SKM-1 (cell line): Measurements from ENCODE around the gene ZNF76.

ENCODE experiments used
- DNase-seq: peaks from one replicate; lab custom pipeline; 2025; ENCODE audit not compliant: unreplicated experiment; lab: John Stamatoyannopoulos, UW

The ZNF76 gene

DNA sequence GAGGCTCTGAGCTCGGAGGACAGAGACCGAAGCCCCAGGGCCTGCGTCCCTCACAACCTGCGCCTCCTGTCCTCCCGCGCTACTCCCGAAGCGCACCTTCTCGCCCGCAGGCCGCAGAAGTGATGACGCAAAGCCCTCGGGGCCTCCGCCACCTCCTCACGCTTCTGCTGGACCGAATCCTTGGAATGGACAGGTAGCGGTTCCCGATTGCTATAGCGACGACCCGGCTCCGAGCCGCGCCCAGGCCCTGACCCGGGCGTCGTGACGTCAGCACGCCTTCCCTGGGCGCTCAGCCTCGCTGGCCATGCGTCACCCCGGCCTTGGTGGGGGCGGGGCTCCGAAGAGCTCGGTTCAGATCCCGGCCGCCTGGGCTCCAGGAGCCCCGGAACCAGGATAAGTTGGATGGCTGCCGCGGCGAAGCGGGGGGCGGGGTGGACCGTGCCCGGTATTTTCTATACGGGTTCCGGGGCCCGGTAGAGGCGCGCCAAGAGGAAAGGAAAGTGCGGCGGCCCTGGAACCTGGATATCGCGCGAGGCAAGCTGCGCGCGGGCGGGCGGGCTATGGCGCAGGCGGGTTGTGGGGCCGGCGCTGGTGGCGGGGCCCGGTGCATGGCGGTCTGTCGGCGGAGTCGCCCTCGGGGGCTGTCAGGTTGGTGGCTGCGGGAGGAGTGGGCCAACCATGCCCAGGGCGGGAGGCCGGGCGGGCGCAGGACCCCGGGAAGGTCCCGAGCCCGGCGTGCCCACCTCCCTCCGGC, at the start of gene ZNF76:
Gene ZNF76 (plus strand): TSS at position 542 of the 754 bp plus-strand sequence. CDS start 21,417 bp downstream, outside the sequence.
- peak; percentile 81 for DNase-seq

DNA sequence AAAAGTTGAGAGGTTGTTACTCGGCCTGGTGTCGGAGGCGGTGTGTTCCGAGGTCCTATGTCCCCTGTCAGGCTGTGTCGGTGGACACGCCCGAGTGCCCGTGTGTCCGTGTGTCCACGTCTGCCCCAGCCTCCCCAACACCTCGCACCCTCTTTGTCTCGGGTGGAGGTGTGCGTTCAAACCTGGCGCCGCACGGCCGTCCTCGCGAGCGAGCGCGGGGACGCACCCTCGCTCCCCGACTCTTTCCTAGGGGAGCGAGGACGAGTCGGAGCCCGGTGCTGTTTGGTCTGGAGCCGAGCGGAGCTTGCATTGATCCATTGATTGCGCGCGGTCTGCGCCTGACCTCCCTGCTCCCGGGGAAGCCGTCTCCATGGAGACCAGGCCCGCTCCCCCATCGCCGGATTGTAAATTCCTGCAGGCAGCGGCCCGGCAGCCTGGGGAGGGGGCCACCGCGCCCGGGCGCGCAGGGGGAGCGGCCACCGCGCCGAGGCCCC, 46.2 kb upstream of the ZNF76 start:
- no peak for DNase-seq

DNA sequence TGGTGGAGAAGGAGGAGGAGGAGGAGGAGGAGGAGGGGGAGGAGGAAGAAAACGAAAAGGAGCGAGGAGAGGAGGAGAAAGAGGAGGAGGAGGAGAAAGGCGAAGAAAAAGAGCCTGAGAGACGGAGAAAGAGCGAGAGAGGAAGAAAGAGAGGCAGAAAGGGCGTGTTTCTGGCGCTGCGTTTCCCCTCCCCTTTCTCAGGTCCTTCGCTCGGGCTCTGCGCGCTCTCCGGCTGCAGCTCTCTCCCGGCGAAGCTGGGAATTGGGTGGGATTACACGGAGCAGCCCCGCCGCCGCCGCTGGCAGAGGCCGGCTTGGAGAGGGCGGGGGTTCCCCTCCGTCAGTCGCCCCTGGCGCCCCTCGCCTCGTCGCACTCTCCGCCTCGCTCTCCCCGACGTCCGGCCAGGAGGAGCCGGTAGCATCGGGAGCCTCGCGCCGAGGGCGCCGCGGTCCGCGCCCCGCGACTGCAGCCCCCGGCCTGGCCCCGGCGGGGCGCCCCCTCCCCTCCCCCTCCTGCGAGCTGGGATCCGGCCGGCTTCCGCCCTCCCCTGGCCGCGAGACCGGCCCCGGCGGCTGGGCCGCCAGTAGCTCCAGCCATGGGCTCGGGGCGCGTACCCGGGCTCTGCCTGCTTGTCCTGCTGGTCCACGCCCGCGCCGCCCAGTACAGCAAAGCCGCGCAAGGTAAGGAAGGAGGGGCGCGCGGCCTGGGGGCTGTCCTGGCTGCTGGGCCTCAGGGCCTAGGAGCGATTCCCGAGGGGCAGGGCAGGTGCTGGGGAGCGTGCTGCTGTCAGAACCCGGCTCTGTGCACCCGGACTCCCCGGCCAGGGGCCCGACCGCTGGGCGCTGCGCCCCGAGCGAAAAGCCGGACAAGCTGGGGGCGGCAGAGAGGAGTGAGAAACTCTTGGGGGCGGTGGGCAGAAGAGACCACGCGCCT, 45.4 kb upstream of the ZNF76 start, which contains the start of gene SCUBE3:
Gene SCUBE3 (plus strand): TSS at position 133 of the 933 bp plus-strand sequence. CDS start 463 bp downstream, at position 596.
- no peak for DNase-seq

DNA sequence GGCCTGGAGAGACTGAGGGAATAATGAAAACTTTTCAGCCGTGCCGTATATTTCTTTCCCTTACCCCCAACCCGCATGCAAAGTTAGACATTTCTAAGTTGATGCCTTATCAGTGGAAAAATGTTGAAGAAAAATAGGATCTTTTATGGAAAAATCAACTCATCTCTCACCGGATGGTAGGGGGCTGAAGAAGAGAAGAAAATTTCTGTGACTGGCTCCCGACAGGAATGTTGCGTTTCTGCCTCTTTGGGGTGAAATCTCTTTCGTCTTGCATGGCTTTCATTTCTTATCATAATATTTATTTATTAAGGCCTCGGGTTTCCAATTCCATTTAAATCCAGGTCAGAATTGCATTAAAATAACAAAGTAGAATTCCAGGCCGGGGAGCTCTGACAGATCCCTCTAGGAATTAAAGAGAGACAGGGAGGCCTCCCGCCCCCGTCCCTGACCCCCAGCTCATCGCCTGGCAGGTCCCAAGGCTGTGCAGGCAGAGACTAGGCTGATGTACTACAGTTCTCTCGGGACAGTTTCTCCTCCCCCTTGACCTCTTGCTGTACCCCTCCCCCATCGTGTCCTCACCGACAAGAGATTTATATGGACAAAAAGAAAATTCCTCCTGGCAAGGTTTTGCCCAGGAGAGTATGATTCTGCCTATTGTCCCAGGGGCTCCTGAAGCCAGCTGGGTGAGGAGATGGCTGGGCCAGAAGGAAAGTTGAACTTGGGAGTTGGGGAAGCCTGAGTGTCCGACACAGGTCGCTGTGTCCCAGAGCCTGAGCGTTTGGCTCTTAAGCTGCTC, 44.5 kb upstream of the ZNF76 start:
- no peak for DNase-seq

DNA sequence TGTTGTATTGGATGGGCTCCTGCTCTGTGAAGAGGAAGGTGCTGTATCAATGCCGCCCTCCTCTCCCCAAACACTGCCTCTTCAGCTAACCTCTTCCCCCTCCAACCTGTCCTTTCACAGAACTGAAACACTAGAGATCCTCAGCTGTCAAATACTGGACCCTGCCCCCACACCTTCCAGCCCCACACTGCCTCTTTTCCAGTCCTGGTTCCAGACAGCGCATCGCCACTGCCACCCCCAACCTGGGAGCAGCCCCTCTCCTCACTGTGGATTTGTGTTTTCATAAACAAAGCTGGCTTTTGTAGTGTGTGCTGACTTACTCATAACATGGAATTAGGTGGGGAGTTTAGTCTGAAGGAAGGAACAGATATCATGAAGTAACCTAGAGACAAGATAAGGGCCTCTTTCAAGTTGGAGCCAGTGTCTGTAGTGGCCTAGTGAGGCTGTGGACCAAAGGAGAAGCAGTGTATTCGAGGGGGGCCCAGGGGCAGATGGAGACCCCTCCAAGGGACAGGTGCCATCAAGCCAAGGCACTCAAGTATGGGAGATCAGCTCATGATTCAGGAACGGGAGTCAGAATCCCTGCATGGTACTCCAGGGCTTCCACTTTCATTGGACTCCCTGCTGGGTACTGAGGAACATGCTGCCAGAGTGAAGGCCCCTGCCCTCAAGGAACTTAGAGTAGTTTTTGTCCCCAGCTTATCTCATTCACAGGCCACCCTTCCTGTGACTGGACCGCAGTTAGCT, 43.7 kb upstream of the ZNF76 start:
- no peak for DNase-seq

GRCh38 chr6:35216412-35216732, 43.2 kb upstream of the ZNF76 start:
- no peak for DNase-seq

DNA sequence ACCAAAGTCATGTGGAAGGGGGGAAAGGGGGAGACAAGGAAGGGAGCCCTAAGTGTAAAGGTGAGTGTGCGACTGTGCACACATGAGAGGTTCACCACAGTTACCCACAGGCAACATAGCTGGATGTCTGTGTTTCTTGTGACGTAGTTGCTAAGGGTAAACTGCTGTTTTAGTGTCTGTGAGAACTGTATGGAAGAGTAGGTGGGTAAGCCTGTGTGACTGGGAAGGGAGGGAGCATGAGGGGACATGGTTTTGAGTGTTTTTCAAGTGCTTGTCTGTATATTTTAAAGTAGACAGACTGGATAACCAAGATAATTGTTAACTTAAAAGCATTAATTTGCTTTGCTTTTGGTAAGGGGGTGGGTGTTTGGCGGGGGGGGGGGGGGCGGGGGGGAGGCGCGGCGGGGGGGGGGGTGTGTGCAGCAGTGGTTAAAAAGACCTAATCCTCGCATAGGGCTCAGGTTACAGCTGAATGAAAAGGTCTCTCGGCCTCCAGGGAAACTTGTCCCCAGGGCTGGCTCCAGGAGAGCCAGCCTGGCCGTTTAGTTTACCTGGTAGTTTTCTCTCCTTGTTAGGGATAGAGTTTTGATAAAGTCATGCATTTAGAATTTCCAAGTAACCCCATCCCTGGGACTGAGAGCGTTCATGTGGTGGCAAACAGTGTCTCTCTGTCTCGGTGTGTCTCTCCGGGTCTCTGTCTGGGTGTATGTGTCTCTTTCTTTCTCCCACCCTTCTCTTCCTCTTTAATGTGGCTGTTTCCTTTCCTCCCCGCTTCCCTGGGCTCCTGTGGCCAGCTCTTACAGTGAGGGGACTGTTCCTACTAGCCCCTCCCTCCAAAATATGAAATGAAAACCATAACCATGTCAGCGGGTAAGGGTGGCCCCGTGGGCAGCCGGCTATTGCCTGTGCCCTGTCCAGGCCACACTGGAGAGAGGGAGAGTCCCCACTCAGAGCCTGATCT, 42.4 kb upstream of the ZNF76 start:
- no peak for DNase-seq

GRCh38 chr6:35218021-35218420, 41.5 kb upstream of the ZNF76 start:
- no peak for DNase-seq

DNA sequence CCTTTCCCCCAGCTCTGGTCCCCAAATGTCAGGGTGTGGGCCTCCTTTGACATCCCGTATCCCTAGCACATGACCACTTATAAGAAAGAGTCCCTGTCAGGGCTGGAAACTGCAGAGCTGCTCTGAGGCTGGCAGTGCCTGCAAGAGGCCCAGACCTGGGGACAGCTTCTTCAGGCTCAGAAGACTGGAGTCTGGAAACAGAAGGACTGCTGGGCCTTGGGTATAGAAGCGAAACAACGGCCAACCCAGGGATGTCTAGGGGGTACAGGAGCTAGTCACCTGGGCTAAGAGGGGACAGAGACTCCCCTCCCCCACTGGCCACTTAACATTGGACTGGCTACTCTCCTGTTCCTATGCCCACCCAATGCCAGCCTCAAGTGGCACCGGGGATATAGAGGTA, 41.1 kb upstream of the ZNF76 start:
- DNase-seq: no peak

GRCh38 chr6:35219683-35220326, 39.7 kb upstream of the ZNF76 start:
- no peak for DNase-seq

DNA sequence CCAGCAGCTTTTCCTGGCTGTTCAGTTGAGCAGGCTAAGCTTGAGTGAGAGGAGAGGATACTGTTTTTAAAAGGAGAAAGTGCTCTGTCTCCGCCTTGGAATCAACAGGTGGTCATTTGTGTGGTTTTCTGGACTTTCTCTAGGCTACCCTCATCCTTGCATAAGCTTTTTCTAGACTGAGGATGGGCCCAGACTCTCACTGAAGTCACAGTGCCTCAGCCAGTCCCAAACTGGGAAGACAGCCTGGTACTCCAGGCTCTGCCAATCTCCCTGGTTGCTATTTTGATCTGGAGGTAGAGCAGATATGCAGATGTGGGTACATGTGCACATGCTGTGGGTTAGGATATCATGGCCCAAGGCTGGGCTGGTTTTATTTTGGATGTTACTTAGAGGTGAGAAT, 38.8 kb upstream of the ZNF76 start:
- DNase-seq: no peak

DNA sequence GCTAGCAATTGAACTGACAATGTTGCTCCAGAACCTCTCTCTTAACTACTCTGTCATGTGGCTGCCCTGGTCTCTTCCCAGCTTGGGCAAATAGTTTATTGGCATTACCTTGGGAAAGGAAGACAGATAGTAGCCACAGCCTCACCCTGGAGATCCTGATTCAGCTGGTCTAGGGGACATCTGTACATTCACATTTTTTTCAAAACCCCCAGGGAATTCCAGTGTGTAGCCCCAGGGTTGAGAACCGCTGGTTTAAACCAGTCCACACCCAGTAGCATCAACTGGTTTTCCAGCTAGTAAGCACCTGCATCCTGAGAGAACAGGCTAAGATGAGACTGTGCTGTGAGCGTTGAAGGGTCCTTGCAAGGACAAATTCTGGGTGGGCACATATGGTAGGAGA, 36.1 kb upstream of the ZNF76 start:
- DNase-seq: no peak

GRCh38 chr6:35224720-35225119, 34.8 kb upstream of the ZNF76 start:
- DNase-seq: peak; percentile 27

- DNase-seq: no peak
These were observed 31.1 kb upstream of the ZNF76 start for GRCh38 chr6:35228481-35228880.

- no peak for DNase-seq
These were observed 30.2 kb upstream of the ZNF76 start for GRCh38 chr6:35229304-35229703.

- DNase-seq: no peak
These were observed 29.0 kb upstream of the ZNF76 start for GRCh38 chr6:35230498-35230897.

- no peak for DNase-seq
These were observed 28.6 kb upstream of the ZNF76 start for GRCh38 chr6:35230950-35231349.

DNA sequence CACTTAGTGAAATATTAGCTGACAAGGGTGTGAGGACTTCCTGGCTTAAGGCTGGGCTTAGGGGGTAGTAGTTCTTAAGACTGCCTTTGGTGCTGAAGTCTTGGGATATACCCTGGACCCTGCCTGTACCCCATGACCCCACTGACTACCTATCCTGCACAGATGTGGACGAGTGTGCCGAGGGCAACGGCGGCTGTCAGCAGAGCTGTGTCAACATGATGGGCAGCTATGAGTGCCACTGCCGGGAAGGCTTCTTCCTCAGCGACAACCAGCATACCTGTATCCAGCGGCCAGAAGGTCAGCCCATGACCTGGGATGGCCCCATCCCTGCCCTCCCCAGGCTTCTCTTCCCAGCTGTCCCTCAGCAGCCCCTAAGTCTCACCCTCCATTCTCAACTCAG, 28.0 kb upstream of the ZNF76 start:
- no peak for DNase-seq

DNA sequence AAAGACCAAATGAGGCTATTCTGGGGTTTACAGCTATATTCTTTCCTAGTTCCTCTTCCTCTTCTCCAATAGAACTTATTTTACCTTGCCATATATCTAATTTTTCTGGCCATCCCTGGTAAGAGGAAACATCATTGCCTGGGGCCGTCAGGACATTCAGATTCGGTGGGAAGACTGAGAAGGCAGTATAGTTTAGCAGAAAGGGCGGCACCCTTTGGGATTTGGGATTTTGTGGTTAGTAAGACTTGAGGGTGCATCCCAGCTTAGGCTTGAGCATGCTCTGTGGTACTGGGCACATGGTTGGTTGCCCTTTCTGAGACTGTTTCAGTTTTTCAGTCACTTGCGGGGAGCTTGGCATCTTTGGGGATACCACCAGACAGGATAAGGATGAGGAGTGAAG, 24.6 kb upstream of the ZNF76 start:
- DNase-seq: no peak
